Right renal pelvis (tissue), 4 donors: Measurements from ENCODE around the gene CDK14. TPM values are rescaled to one million over a fixed set of nuclear protein-coding genes. Genes with fewer than 3 reads are reported as not detected.

Source experiments
- DNase-seq, 4 donors: peaks; one replicate each; pipeline ENCODE4 v3.0.0-alpha.2; 2013; ENCODE audit warnings: low read depth in 4 of 4, low spot score in 3 of 4, missing footprints in 1 of 4
- polyA plus RNA-seq, 4 donors: library from polyadenylated mRNA; unstranded; fragments of 120-200 nt; gene quantifications; one replicate each; pipeline ENCODE4 v1.2.1, GENCODE V29; 2013; ENCODE audit not compliant: insufficient read length in 4 of 4

The CDK14 gene
- polyA plus RNA-seq, 4 donors = 30.3 to 39.1 (median 37.5) TPM

DNA sequence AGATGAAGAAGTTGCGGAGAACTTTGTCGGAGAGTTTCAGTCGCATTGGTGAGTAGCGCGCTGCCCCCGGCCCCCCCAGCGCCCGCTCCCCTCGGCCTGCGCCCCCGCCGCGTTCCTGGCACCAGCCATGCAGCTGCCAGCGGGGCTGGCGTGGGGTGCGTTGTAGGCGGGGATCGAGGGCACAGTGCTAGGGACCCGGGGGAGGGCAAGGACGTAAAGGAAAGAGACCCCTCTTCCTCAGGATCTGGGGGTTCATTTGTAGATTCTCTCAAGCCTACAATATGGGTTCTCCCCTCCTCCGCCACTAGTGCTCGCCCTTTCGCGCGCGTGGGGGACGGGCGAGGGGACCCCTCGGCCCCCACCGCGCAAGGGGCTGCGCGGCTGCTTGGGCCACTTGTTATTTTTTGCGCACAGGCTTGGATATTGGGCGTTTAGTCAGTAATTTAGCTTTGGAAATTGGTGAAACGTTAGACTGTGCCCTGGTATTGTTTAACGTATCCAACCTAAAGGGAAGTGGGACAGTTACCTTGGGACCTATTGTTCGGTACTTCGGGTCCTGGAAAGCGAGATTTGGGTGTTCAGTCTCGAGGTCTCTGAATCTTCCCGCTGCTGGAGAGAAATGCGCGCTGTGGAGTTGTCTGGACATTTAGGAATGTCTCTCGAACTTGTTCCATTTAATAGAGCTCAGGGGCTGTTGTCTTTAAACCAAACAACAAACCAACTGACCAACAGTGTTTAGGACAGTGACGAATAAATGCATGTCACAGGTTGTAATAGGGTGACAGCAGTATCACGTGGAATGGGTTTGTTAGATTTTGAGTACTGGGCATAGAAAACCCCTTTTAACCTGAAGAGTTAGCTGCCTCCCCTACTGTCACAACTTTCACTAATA, 796 bp downstream of the CDK14 start:
- DNase-seq = peak in 2 of 4 donors; percentile 41 to 43

DNA sequence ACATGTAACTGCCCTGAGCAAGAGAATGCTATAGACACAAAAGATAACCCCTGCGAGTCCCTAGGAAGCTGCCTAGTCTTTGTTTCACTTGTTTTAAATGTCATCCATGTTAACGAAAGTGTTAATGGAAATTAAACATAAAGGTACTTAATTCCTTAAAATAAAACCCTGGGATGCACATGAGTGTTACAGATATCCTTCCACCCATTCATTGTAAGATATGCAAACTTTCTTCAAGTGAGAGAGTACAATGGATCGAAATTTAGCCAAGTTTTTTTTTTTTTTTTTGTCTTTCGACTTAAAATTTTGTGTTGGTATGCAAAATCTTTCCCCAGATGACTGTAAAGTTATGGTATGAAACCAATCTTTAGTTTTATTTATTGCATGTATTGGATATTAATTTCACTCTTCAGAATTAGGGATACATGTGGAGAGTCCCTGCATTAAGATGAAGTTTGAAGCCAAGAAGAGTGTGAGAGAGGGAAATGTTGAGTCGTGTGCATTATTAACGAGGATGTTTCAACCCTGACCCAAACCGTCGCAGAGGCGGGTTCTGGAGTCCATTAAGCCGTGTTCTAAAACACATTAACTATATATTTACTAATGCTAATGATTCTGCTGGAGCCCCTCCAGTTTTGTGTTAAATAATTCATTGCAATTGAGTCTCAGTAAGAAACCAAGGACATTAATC, 1.6 kb downstream of the CDK14 start:
- DNase-seq = peak in 1 of 4 donors; percentile 16

DNA sequence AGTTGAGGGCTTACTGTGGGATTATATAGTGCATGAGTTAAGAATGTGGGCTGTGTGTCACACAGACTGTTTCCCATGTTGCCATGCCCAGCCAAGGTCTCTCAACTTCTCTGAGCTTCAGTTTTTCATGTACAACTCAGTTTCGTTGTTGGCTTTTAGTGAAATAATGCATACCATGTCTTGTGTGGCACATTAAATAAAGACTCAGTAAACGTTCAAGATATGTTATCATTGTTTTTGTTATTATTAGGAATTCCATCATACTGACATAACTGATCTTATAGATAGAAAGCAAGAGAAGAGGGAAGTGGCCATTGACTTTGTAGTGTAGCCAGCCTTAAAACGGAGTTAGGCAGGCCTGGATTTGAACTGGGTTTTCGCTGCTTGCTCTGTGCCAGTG, 2.9 kb downstream of the CDK14 start:
- DNase-seq = no peak

DNA sequence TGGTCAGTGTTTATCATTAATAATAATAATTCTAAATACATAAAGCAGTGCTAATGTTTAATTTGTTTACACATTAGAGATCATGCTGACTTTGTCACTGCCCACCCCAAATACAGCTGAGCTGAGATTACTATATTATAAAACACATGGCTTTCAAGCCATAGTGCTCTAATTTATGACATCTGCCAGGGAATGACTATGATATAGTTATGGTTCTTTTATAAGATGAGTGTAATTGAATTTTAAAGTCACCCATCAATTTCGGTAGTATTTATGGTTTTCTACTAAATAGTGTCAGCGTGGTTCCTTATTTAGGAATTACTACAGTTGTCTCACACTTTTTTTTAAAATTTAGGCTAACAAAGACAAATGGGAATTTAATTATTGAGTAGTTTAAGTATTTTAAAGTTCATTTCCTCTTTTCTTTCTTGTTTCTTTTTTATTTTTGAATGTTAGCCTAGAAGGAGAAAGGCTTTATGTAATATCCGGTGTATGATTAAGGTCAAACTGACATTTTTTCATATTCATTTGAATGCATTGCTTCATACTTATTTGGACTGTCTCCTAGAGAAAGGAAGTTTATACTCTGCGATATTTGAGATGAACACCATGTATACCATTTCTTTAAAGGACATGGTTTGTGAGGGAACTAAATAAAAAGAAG, 3.9 kb downstream of the CDK14 start:
- no peak for DNase-seq

DNA sequence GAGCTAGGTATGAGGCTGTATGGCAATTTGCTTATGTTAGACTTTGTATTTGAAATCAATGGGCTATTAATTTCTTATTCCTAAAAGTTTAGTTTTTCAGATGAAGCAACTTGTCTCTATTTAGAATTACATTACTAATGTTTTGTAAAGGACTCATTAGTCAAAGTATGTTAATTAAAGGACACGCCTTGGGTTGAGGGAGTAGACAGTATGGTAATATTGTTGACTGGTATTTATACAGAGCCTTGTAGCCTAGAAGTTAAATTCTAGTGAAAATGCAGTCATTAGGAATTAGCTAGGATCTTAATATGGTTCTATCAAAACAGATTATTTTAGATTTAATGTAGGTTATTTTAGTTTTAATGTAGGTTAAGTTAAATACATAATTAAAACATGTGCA, 6.2 kb downstream of the CDK14 start:
- no peak for DNase-seq

DNA sequence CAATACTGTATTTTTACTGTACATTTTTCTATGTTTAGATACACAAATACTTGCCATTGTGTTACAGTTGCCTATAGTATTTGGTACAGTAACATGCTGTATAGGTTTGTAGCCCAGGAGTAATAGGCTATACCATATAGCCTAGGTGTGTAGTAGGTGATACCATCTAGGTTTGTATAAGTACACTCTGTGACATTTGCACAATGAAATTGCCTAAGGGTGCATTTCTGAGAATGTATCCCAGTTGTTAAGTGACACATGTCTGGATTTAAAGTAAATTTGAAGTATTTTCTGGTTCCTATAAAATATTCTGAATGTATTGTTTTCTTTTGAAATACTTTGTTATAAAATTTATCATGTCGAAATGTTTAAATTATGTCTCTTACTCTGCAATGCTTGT, 7.2 kb downstream of the CDK14 start:
- no peak for DNase-seq

DNA sequence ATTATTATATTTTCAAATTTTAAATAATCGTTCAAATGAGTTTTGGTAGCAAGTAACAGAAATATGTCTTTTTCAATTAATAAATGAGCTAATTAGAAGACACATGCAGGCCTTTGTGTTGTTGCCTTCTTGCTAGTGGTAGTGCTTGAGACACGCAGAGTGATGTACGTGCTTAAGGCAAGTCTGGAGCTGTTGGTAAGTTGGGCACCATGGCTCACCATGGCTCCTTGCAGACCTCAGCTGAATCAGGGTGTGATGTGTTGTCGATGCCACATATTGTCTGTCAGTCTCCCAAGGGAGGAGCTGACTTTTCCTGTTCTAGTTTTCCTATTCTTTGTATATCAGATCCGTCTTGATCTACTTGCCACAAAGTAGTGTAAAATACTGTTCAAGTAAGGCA, 8.3 kb downstream of the CDK14 start:
- DNase-seq = no peak

DNA sequence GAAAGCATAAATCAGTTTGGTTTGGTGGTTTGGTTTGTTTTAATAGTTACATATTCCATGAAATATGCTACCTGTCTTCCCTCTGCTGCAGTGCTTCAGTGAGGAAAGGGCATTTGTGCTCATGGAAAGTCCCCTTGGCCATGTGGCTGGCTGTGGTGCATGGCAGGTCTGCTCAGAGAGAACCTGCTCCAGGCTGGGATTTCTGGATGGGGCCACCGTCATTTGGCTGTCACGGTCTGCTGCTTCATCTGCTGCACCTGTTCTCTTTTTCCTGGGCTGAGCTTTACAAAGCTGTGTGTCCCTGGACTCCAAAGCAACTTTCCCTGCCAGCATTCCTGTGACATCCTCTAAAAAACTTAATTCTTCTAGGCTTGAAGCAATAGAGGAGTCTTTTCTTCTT, 8.9 kb downstream of the CDK14 start:
- no peak for DNase-seq

DNA sequence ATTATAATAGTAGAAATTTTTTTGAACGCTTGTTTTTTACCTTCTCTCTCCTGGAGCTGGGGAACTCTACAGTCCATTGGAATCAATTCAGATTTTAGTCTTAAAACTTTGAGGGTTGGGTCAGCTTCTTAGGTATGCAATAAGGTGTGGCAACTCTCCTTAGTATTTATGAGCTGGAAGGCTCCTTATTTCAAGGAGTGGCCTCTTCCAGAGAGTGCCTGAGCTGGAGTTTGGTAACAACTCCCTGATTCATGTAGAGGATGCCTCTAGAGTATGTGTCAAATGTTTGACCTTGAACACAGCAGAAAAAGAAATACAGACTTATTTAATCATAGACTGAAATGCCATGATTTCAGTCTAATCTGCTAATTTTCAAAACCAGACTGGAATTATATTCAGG, 11.1 kb downstream of the CDK14 start:
- DNase-seq = no peak

DNA sequence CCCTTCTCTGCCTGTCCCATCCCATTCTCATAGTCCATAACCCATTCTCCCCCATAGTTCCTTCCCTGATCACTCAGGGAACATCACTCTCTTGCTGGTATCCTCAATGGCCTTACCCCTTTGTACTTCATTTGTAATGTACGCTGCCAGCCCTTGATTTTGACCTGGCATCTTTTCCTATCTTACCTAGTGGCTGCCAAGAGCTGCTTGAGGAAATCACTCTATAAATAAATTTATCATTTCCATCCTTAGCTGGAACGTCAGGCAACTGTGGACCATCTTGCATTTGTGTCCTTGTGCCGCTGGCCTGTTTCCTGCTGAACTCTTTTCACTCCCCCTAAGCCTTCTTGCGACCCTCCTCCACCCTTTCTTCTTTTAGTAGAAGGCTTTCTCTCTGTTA, 14.0 kb downstream of the CDK14 start:
- DNase-seq = no peak

DNA sequence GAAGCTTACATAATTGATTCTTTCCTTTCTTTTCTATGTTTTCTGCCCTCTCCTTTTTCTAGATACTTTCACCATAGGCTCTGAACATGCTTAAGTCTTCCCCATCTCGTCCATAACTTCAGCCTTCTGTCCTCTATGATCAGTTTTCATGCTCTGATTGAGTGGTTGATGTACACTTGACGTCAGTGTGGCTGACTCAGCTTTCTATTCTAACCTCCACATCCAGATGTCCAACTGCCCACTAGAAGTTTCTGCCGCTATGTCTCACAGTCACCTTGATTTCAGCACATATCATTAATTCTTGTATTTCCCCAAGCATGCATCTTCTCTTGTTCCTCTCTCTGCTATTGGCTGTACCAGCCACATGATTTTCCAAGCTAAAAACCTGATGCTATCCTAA, 15.0 kb downstream of the CDK14 start:
- DNase-seq = no peak

DNA sequence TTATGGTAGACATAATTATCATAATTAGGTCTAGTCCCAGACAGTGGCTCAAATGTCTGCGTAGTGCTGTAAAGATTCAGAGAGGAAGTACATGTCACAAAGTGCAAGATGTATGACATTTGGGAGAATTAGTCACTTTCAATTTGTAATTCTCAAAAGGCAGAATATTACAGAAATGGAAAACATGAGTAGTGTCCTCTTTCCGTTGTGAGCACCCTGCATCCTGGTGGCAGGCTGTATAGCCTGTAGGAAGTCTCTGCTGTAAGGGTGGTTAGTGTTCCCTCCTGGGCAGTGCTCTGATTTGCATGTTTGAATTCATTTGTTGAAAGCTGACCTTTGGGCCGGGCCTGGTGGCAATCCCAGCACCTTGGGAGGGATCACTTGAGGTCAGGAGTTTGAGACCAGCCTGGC, 17.0 kb downstream of the CDK14 start:
- DNase-seq = no peak

DNA sequence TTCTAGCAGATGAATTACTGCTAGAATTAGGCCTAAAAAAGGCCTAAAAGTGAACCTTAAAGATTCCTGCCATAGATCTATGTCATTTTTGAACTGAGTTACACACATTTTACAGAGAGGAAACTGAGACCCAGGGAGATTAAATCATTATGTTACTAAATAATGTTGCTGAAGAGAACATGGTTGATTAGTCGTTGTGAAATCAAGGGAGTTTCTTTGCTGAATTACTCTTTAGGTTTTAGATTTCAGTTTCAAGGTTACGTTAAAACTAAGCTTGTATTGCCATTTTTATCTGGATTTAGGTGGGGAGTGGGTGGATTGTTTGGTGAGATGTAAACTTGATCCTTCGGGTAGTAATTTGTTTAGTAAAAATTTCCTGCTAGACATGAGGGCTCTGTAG, 21.3 kb downstream of the CDK14 start:
- no peak for DNase-seq

DNA sequence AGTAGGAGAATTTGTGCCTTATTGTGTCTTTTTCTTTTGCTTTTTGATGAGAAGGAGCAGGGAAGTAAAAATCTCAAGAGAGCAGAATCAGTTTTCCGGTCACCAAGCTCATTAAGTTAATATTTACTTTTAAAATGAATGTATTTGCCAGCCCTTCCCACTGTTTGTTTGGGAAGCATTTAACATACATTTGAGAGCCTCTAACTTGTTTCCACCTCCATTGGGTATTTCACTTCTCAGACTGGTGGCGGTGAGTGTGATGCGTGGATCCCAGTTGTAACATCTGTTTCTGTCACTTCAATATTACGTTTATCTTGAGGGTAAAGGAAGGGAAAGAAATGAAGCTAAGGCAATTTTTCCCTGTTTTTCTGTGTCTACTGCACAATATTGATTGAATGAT, 22.8 kb downstream of the CDK14 start:
- no peak for DNase-seq

DNA sequence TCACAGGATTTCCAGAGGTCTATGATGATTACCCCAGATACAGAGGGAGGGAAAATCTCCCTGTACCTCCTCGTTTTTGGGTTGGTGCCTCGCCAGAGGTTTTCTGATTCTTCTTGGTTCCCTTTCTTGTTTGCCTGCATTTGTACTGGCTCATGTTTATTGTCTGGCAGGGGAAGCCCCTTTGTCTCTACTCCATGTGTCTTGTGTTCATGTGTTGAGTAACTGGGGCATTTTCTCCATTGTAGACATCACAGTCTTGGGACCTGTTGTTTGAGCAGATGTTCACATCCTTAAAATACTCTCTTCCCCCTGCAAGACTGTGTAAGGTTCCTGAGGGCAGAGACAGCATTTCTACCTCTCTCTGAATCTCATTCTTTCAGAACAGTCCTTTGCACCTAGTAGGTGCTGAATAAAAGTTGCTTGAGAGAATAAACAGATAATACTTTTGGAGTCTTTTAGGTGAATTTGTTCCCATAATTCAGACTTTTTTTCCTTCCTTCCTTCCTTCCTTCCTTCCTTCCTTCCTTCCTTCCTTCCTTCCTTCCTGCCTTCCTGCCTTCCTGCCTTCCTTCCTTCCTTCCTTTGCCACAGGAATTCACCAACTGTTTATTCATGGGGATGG, 25.1 kb downstream of the CDK14 start:
- no peak for DNase-seq

DNA sequence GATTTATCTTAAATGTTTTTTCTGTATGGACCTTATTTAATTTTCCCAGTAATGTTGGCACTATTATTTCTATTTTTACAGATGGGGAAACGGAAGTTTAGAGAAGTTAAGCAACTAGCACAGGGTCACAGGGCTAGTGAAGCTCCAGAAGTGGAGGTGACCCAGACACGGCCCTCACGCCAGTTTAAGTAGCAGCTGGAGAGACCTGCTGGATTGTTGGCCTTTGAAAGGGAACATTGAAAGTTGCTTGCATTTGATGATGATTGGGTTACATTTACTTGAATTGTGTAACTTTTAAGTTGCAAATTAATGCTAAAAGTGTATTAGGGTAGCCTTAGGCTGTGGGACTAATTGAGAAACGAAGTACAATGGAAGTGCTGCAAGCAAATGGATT, 25.6 kb downstream of the CDK14 start:
- no peak for DNase-seq

DNA sequence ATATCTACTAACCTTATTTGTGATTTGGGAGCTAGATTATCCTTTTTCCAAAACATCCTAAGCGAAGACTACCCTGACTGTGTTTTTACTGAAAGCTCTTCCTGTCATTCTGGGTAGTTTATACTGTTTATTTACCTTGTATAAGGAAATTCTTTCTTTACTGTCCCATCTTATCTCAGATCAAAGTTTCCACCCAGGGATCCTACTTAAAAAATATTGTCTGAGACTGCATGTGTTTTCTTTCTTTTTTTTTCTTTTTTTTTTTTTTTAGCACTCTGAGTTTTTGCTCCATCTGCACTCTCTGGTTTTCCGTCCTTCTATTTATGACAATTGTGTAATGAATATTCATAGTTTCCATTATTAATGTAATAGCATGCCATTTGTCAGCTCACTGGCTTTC, 26.5 kb downstream of the CDK14 start:
- no peak for DNase-seq

DNA sequence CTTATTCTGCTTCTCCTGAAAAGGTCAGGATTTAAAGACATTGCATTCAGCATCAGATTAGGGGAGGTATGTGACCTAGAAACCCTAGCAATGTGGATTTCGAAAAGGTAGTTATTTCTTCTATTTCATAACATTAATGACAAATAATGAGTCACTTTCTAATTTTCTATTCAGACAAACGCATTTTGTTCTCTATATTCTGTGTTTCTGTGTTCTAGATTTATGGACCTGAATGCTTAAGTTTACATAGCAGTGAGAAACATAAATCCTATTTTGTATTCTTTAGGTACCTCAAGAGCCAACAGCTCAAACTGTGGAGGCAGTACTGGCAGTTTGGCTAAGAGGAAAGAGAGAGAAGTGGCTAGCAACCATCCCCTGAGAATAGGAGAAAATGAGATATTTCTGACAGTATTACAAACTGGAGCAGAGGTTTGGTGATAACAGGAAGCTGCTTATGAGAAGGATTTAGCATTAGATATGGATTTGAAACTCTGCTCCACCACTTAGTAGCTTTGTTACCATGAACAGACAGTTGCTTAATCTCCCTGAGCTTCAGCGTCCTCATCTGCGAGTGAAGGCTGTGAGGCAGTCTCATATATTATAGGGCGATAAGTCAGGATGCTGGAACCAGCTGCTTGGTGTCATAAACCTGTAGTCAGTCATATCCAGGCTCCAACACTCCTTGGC, 28.2 kb downstream of the CDK14 start:
- DNase-seq = no peak

DNA sequence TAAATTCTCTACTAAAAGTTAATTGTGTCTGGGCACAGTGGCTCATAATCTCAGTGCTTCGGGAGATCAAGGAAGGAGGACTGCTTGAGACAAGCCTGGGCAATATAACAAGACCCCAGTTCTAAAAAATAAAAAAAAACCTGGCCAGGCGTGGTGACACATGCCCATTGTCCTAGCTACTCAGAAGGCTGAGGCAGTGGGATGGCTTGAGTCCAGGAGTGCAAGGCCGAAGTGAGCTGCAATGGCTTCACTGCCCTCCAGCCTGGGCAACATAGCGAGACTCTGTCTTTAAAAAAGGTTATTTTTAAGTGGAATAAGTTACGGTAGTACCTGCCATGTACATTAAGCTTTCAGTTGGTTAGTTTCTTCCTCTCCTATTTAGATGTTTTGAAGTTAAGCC, 28.9 kb downstream of the CDK14 start:
- DNase-seq = no peak

DNA sequence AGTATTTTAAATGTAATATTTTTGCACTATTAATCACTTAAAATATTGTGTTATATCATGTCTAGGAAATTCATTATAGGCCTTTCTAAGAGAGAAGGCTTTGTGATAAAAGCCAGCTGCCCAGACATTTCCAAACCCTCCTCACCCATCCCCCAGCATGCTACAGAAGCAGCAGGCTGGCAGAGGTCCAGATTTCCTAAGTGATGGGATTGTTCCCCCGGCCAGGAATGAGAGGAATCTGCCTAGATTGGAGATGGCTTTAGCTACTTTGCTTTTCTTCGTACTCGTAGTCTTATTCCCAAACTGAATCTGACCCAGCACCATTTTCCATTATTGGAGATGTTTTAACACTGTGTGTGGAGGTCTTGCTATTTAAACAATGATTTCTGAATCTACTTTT, 29.4 kb downstream of the CDK14 start:
- peak; percentile 65 to 78 (median 71) for DNase-seq

DNA sequence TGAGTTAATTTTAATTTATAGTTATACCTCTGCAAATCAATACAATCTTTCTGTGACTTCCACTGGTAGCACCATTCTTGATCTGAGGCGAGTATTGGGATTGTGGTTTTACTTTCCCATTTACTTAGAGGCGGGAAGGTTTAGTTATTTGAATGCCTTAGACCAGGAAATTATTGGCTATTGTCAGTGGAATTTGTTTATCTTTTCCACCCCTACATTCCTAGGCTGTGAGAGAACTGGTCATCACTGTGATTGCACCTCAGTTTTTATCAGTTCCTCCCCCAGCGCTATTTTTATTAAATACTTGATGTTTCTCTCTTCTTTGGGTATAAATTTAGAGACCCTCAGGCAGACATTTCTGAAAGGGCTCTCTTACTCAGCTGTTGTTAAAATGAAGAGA, 29.9 kb downstream of the CDK14 start:
- no peak for DNase-seq
